ENCODE data around the gene TMEM238. TPM values are rescaled to one million over a fixed set of nuclear protein-coding genes. Genes with fewer than 3 reads are reported as not detected.
A peak's percentile ranks its signal among the peaks of the same experiment; 100 is the strongest.

The TMEM238 gene
- total RNA-seq, 1 experiment from 2014 or later = 7.4 TPM

GRCh38 chr19:55408533-55408872 is 24.4 kb upstream of the TMEM238 start:
- in situ Hi-C loops (cut with HindIII; ENCODE audit: low pct_unique_long_range_greater_than_20kb, low sequenced_read_pairs) = no loop called here
- intact Hi-C loops (cut with micrococcal nuclease; ENCODE audit: unreplicated experiment) = no loop called here
- POLR2A ChIA-PET = no interaction called here

GRCh38 chr19:55407800-55408532 is 23.9 kb upstream of the TMEM238 start:
- in situ Hi-C loops (cut with HindIII; ENCODE audit: low pct_unique_long_range_greater_than_20kb, low sequenced_read_pairs) = no loop called here

More at GRCh38 chr19:55408533-55408872, 24.4 kb upstream of the TMEM238 start:
- BruUV-seq (replicated peaks) = no TSS peak
- DNase-seq (ENCODE audit: low read depth, low spot score) (no peak), ATAC-seq (no peak)
- 0 out of 2 replicates have a peak, but pooled peaks have one; percentile 14 for TF ChIP-seq TCF7L2 (IDR thresholded peaks at IDR 0.05; ENCODE audit: low read depth, low read length)
- no peak for TF ChIP-seq SIN3A (IDR thresholded peaks at IDR 0.05; ENCODE audit: borderline replicate concordance, insufficient read depth, low read depth, low read length)
- no peaks in the 10 kb centered on the region for H3K27me3 ChIP-seq (ENCODE audit: control insufficient read depth, insufficient read depth, low read length)
- H3K4me1 ChIP-seq (ENCODE audit: control insufficient read depth, insufficient read depth, low read length) = peaks cover 23% of the 10 kb centered on the region
- peaks cover 18% of the 10 kb centered on the region for H3K36me3 ChIP-seq (ENCODE audit: control insufficient read depth, insufficient read depth, low read length)
- CTCF ChIA-PET = no interaction called here
- H3K27ac ChIP-seq (ENCODE audit: low read length) = peak overlapping the region; percentile 100
- H3K9me3 ChIP-seq (ENCODE audit: control insufficient read depth, insufficient read depth, low read depth, low read length) = peaks cover 6% of the 10 kb centered on the region; the same call in 1 of the 2 replicates
- peak overlapping the region; percentile 85 to 88 for H3K4me3 ChIP-seq (ENCODE audit: low read depth in 2 of 2, low read length in 2 of 2)

More at GRCh38 chr19:55407800-55408532, 23.9 kb upstream of the TMEM238 start:
- TF ChIP-seq TCF7L2 (IDR thresholded peaks at IDR 0.05; ENCODE audit: low read depth, low read length) (peak; percentile 85), SIN3A (IDR thresholded peaks at IDR 0.05; ENCODE audit: borderline replicate concordance, insufficient read depth, low read depth, low read length) (no peak), POLR2AphosphoS5 (IDR thresholded peaks at IDR 0.05; ENCODE audit: low read depth, low read length) (no peak)
- TF ChIP-seq, protein P1, sequence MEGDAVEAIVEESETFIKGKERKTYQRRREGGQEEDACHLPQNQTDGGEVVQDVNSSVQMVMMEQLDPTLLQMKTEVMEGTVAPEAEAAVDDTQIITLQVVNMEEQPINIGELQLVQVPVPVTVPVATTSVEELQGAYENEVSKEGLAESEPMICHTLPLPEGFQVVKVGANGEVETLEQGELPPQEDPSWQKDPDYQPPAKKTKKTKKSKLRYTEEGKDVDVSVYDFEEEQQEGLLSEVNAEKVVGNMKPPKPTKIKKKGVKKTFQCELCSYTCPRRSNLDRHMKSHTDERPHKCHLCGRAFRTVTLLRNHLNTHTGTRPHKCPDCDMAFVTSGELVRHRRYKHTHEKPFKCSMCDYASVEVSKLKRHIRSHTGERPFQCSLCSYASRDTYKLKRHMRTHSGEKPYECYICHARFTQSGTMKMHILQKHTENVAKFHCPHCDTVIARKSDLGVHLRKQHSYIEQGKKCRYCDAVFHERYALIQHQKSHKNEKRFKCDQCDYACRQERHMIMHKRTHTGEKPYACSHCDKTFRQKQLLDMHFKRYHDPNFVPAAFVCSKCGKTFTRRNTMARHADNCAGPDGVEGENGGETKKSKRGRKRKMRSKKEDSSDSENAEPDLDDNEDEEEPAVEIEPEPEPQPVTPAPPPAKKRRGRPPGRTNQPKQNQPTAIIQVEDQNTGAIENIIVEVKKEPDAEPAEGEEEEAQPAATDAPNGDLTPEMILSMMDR (IDR thresholded peaks at IDR 0.05) = no peak
- TF ChIP-seq, protein P2, sequence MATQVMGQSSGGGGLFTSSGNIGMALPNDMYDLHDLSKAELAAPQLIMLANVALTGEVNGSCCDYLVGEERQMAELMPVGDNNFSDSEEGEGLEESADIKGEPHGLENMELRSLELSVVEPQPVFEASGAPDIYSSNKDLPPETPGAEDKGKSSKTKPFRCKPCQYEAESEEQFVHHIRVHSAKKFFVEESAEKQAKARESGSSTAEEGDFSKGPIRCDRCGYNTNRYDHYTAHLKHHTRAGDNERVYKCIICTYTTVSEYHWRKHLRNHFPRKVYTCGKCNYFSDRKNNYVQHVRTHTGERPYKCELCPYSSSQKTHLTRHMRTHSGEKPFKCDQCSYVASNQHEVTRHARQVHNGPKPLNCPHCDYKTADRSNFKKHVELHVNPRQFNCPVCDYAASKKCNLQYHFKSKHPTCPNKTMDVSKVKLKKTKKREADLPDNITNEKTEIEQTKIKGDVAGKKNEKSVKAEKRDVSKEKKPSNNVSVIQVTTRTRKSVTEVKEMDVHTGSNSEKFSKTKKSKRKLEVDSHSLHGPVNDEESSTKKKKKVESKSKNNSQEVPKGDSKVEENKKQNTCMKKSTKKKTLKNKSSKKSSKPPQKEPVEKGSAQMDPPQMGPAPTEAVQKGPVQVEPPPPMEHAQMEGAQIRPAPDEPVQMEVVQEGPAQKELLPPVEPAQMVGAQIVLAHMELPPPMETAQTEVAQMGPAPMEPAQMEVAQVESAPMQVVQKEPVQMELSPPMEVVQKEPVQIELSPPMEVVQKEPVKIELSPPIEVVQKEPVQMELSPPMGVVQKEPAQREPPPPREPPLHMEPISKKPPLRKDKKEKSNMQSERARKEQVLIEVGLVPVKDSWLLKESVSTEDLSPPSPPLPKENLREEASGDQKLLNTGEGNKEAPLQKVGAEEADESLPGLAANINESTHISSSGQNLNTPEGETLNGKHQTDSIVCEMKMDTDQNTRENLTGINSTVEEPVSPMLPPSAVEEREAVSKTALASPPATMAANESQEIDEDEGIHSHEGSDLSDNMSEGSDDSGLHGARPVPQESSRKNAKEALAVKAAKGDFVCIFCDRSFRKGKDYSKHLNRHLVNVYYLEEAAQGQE (IDR thresholded peaks at IDR 0.05; ENCODE audit: insufficient read depth in 1 of 2, low read depth in 2 of 2, low read length in 1 of 2) = no peak
- Histone ChIP-seq H3K27me3 (ENCODE audit: control insufficient read depth, insufficient read depth, low read length) (no peaks in the 10 kb centered on the region), H3K9me3 (ENCODE audit: control insufficient read depth, insufficient read depth, low read depth, low read length) (peaks cover 6% of the 10 kb centered on the region; the same call in 1 of the 2 replicates), H3K4me3 (ENCODE audit: low read depth in 2 of 2, low read length in 2 of 2) (peak overlapping the region; percentile 85 to 88), H3K27ac (ENCODE audit: low read length) (peak overlapping the region; percentile 100), H3K36me3 (ENCODE audit: control insufficient read depth, insufficient read depth, low read length) (peaks cover 20% of the 10 kb centered on the region), H3K4me1 (ENCODE audit: control insufficient read depth, insufficient read depth, low read length) (peaks cover 26% of the 10 kb centered on the region)
- peak; percentile 95 for DNase-seq (ENCODE audit: low read depth, low spot score)
- ATAC-seq = peak; percentile 92
- BruUV-seq (replicated peaks) = TSS peak; percentile 87
- ChIA-PET CTCF (interaction anchor here (0.7 kb wide), 1 partner anchor 120 kb away, joined by 5 read pairs; no protein-coding TSS in a partner anchor), POLR2A (interaction anchor here (0.6 to 0.7 kb wide), 3 partner anchors 11 to 191 kb away, joined by 3 to 9 read pairs (median 7); partner anchors contain the start of gene FIZ1)
- intact Hi-C loops (cut with micrococcal nuclease; ENCODE audit: unreplicated experiment) = no loop called here
